Bronchial epithelial cell (primary cell): Measurements from ENCODE around the gene PPIF. TPM values are rescaled to one million over a fixed set of nuclear protein-coding genes. Genes with fewer than 3 reads are reported as not detected.

Source experiments
- DNase-seq: peaks from one replicate; pipeline ENCODE4 v3.0.0-alpha.2; 2010; ENCODE audit warnings: low read depth
- FAIRE-seq: peaks from 2 replicates; lab custom pipeline; 2011; peaks lifted over from hg19 to GRCh38; lab: Jason Lieb, UNC
- H3K27me3 ChIP-seq: 2 replicates; pipeline ENCODE4 v1.5.1; 2011; ENCODE audit warnings: low read length; ENCODE audit not compliant: control insufficient read depth, insufficient read depth
- H3K36me3 ChIP-seq: 2 replicates; pipeline ENCODE4 v1.5.1; 2011; ENCODE audit warnings: low read length; ENCODE audit not compliant: control insufficient read depth, insufficient read depth
- H3K4me3 ChIP-seq: 2 replicates; pipeline ENCODE4 v1.5.1; 2011; ENCODE audit warnings: mild to moderate bottlenecking, low read depth, low read length, control low read depth
- total RNA-seq: library from RNA; depleted of rRNA; stranded (reverse); fragments of >200 nt; gene quantifications from 2 replicates; pipeline ENCODE4 v1.2.1, GENCODE V29; 2014
- TF ChIP-seq, protein P1 (sequence below): IDR thresholded peaks from 2 replicates; pipeline ENCODE4 v1.5.1; 2011; ENCODE audit warnings: mild to moderate bottlenecking, moderate library complexity, low read length, control low read depth, inconsistent platforms; ENCODE audit not compliant: insufficient read depth, severe bottlenecking

Gene PPIF
- total RNA-seq, 1 donor from 2014 or later: 27.1 TPM

DNA sequence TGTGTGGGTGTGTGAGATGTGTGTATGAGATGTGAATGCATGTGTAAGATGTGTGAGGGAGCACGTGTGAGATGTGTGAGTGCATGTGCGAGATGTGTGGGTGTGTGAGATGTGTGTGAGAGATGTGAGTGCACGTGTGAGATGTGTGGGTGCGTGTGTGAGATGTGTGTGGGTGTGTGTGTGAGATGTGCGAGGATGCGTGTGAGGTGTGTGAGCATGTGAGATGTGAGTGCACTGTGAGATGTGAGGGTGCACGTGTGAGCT lies 31.0 kb downstream of the PPIF start:
- FAIRE-seq (no peak), DNase-seq (no peak)
- H3K27me3 ChIP-seq: no peaks in the 10 kb centered on the region
- no peak overlapping the region for H3K4me3 ChIP-seq
- TF ChIP-seq, protein P1, sequence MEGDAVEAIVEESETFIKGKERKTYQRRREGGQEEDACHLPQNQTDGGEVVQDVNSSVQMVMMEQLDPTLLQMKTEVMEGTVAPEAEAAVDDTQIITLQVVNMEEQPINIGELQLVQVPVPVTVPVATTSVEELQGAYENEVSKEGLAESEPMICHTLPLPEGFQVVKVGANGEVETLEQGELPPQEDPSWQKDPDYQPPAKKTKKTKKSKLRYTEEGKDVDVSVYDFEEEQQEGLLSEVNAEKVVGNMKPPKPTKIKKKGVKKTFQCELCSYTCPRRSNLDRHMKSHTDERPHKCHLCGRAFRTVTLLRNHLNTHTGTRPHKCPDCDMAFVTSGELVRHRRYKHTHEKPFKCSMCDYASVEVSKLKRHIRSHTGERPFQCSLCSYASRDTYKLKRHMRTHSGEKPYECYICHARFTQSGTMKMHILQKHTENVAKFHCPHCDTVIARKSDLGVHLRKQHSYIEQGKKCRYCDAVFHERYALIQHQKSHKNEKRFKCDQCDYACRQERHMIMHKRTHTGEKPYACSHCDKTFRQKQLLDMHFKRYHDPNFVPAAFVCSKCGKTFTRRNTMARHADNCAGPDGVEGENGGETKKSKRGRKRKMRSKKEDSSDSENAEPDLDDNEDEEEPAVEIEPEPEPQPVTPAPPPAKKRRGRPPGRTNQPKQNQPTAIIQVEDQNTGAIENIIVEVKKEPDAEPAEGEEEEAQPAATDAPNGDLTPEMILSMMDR: no peak
- H3K36me3 ChIP-seq: no peaks in the 10 kb centered on the region

DNA sequence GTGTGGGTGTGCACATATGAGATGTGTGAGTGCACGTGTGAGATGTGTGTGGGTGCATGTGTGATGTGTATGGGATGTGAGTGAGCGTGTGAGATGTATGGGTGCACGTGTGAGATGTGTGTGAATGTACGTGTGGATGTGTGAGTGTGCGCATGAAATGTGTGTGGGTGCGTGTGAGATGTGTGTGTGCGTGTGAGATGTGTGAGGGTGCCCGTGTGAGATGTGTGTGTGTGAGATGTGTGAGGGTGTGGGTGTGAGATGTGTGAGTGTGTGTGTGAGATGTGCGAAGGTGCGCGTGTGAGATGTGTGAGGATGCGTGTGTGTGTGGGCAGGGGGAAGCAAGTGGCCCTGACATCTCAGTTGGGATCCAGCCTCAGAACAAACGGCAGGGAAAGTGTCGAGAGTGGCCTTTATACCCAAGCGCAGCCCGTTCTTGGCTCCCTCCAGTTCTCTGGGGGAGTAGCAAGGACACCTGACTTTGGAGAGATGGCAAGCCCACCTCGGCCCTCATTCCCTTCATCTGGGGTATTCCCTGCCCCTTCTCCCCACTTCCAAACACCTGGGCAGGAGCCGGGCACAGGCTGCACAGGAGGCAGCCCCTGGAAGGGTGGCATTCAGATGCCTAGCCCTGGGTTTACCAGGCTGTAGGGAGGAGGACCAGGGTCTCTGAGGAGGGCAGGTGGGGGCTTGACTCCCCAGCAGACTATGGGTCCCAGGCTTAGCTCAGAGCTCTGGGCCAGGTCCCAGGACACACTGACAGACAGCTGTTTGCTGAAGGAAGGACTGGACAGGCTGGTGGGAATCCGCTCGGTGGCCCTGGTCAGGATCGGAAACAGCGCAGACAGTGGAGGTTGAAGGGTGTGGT lies 31.6 kb downstream of the PPIF start:
- TF ChIP-seq, protein P1: no peak
- no peak for DNase-seq
- Histone ChIP-seq H3K27me3 (no peaks in the 10 kb centered on the region), H3K4me3 (no peak overlapping the region), H3K36me3 (no peaks in the 10 kb centered on the region)
- peak; percentile 96 for FAIRE-seq

DNA sequence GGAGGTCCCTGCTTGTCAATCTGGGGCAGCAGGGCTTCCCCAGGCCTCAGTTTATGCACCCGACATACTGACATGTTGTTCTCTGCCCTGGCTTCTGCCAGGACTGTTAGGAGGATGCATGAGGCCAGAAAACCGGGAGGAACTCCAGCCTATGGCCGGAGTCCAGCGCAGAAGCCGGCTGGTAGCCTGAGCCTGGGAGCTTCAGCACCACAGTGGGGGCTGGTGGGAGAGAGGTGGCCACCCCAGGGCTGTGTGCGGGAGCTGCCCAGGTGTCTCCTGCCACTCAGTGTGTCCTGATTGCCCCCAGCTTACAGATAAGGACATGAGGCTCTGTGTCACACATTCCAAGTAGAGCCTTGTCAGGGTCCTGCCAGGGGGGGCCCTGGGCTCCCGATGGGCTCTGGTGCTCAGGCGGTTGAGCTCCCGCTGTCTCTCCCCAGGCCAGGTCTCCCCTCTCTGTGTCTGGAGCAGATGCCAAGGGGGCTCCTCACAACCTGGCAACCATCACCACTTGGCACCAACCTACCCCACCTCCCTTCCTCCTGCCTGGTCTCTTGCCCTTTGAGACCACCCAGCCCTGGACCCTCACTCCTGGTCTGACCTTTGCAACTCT lies 32.3 kb downstream of the PPIF start:
- DNase-seq (no peak), FAIRE-seq (no peak)
- TF ChIP-seq, protein P1: no peak

DNA sequence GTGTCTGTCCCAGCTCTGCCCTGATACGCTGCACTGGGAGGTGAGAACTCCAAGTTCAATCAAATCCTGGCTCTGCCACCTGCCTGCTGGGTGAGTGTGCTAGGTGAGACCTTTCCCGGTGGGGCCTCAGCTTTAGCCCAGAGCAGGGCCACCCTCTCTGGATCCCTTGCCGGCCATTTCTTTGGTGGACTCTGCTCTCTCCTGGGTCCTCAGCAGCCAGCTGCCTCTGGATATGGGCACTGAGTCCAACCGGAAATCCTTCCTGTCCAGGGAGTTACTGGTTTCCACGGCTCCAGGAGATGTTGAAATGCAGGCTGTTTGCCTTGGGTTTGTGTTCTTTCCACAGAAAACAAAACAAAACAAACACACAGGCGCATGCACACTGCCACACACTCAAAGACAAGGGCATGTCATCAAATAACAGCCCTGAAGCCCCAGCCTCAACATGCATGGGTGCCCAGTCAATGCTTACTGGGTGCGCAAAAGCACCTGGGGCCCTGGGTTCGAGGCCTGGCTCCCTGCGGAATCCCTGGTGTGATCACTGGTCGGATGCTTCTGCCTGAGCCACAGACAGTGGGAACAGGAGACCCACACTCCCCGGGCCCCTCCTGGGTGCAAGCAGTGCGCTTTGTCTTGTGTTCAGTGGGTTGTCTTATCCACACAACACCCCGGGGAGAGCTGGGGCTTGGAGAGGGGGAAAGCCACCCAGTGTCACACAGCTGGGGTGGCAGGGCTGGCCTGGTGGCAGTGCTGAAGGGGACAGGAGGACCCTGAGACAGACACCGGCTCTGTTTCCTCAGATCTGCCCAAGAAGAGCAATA lies 33.1 kb downstream of the PPIF start:
- Histone ChIP-seq H3K36me3 (no peaks in the 10 kb centered on the region), H3K27me3 (no peaks in the 10 kb centered on the region), H3K4me3 (no peak overlapping the region)
- no peak for FAIRE-seq
- TF ChIP-seq, protein P1: no peak
- peak; percentile 21 for DNase-seq

More for the DNA sequence above, 32.3 kb downstream of the PPIF start:
- Histone ChIP-seq H3K4me3 (no peak overlapping the region), H3K27me3 (no peaks in the 10 kb centered on the region), H3K36me3 (no peaks in the 10 kb centered on the region)

DNA sequence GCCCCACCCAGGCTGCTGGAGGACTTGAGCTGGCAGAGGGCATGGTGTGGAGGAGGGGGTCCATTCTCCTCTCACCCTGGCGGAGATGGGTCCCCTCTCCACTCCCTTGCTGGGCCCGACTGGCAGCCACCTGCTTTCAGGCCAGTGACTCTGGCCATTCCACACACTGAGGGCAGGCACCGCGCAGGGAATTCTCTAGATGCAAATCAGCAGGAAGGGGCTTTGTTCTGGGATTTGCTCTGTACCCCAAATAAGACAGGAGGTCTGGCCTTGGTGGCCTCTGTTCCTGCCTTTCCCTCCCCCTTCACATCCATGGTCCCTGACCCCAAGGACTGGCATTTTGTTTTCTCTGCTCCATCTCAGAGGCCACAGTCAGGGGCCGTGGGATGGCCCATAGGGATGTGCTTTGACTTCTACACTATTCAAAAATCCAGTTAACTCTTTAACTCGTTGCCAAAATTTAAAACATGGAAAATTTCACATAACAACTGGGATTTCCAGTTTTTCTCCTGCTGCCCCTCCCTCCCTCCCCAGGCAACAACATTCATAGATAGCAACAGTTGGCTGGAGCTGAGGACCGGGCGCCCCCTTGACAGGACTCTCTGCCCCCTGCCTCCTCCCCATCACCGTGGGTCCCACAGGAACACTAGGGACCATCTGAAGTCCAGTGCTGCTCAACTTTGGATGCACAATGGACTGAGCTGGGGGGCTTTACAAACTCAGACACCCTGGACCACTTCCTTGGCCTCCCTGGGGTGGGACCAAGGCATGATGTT lies 33.9 kb downstream of the PPIF start:
- Histone ChIP-seq H3K4me3 (no peak overlapping the region), H3K36me3 (no peaks in the 10 kb centered on the region), H3K27me3 (no peaks in the 10 kb centered on the region)
- TF ChIP-seq, protein P1: no peak
- FAIRE-seq (no peak), DNase-seq (no peak)
